ENCODE measurements around the gene ATP6V1G3. TPM values are rescaled to one million over a fixed set of nuclear protein-coding genes. Genes with fewer than 3 reads are reported as not detected.

Gene ATP6V1G3
- total RNA-seq, 3 donors from 2014 or later (not counting 1 experiment from before 2014, with no cell fraction given): not detected

DNA sequence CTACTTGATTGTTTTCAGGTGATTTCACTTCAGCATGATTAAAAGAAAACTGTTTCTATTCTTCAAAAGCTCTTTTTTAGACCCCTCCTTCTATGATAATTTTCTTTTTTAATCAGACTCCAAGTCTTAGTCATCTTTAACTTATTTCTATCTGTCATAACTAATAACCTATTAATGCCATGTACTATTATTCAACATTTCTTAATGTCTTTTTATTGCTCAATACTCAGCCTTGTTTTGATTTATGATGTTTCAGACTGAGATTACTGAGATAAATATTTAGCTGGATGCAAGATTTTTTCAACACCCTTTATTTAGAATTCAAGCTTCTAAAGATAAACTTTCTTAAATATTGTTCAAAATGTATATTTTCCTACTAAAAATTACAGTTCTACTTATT lies 53.6 kb downstream of the ATP6V1G3 start:
- Histone ChIP-seq H3K36me3 (ENCODE audit: control insufficient read depth, insufficient read depth, low read length) (no peaks in the 10 kb centered on the region), H3K4me3 (ENCODE audit: low read length) (no peak overlapping the region), H3K4me1 (ENCODE audit: control insufficient read depth, insufficient read depth, low read length) (no peaks in the 10 kb centered on the region), H3K27me3 (ENCODE audit: control insufficient read depth, insufficient read depth, low read length) (no peaks in the 10 kb centered on the region), H3K9me3 (ENCODE audit: control insufficient read depth, insufficient read depth, low read length) (no peaks in the 10 kb centered on the region), H3K27ac (ENCODE audit: low read length) (no peak overlapping the region)
- no peaks in the 10 kb centered on the region for H3K36me3 Mint-ChIP-seq
- H3K27ac Mint-ChIP-seq: no peak overlapping the region
- H3K4me1 Mint-ChIP-seq: peaks cover 5 to 10% of the 10 kb centered on the region in 2 donors
- TF ChIP-seq, protein P1, sequence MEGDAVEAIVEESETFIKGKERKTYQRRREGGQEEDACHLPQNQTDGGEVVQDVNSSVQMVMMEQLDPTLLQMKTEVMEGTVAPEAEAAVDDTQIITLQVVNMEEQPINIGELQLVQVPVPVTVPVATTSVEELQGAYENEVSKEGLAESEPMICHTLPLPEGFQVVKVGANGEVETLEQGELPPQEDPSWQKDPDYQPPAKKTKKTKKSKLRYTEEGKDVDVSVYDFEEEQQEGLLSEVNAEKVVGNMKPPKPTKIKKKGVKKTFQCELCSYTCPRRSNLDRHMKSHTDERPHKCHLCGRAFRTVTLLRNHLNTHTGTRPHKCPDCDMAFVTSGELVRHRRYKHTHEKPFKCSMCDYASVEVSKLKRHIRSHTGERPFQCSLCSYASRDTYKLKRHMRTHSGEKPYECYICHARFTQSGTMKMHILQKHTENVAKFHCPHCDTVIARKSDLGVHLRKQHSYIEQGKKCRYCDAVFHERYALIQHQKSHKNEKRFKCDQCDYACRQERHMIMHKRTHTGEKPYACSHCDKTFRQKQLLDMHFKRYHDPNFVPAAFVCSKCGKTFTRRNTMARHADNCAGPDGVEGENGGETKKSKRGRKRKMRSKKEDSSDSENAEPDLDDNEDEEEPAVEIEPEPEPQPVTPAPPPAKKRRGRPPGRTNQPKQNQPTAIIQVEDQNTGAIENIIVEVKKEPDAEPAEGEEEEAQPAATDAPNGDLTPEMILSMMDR (IDR thresholded peaks at IDR 0.05): no peak
- no peak for ATAC-seq
- H3K27me3 Mint-ChIP-seq (ENCODE audit: low read depth in 2 of 2): no peaks in the 10 kb centered on the region
- no peaks in the 10 kb centered on the region for H3K9me3 Mint-ChIP-seq
- intact Hi-C loops (cut with micrococcal nuclease): no loop called here
- H3K4me3 Mint-ChIP-seq: no peak overlapping the region
- DNase-seq: no peak

DNA sequence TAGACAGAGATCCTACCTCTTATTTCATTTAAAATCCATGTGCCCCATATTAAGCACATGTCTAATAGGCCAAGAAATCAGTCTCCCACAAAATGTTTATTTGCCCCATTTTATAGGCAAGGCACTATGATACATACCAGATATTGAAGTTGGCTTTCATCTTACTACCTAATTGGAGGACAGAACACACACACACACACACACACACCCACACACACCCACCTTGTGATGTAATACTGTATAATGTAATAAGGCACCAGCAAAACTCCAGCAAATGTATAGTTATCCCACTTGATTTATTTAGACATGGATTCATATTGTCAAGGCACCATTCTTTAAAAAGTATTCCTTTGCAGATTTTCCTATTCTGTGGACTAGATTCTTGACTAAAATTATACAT lies 56.8 kb downstream of the ATP6V1G3 start:
- H3K9me3 ChIP-seq (ENCODE audit: control insufficient read depth, insufficient read depth, low read length): no peaks in the 10 kb centered on the region
- H3K4me3 ChIP-seq (ENCODE audit: low read length): no peak overlapping the region
- peaks cover 0 to 5% of the 10 kb centered on the region in 2 donors for H3K4me1 Mint-ChIP-seq
- H3K27me3 Mint-ChIP-seq (ENCODE audit: low read depth in 2 of 2): no peaks in the 10 kb centered on the region
- ATAC-seq (no peak), DNase-seq (no peak)
- no peak overlapping the region for H3K27ac ChIP-seq (ENCODE audit: low read length)
- no peak overlapping the region for H3K4me3 Mint-ChIP-seq
- H3K4me1 ChIP-seq (ENCODE audit: control insufficient read depth, insufficient read depth, low read length): no peaks in the 10 kb centered on the region
- no peak overlapping the region for H3K27ac Mint-ChIP-seq
- H3K36me3 Mint-ChIP-seq: peaks cover 7% of the 10 kb centered on the region
- no peaks in the 10 kb centered on the region for H3K9me3 Mint-ChIP-seq
- H3K36me3 ChIP-seq (ENCODE audit: control insufficient read depth, insufficient read depth, low read length): no peaks in the 10 kb centered on the region
- TF ChIP-seq, protein P1 (IDR thresholded peaks at IDR 0.05): no peak
- no peaks in the 10 kb centered on the region for H3K27me3 ChIP-seq (ENCODE audit: control insufficient read depth, insufficient read depth, low read length)
- intact Hi-C loops (cut with micrococcal nuclease): no loop called here

DNA sequence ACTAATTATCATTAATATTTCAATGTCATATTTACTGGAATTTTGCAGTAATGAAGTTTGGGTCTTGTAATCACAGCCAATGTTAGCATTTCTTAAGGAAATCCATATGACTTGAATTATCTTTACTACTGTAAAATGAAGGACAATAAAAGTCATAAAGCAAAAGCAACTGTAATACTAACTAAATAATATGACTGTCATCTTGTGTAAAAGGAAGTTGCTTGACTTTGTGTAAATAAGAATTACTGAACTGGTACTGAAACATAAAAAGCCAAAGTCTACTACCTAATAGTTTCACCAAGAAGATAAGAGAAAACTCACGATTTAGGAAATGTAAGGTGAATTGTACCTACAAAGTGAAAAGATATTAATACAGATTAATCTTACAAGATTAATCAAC lies 57.5 kb downstream of the ATP6V1G3 start:
- no peaks in the 10 kb centered on the region for H3K36me3 ChIP-seq (ENCODE audit: control insufficient read depth, insufficient read depth, low read length)
- WGBS (ENCODE audit: insufficient coverage): no CpG with 5 or more reads among the region's 1 CpG
- ATAC-seq: no peak
- Mint-ChIP-seq H3K4me3 (no peak overlapping the region), H3K27ac (no peak overlapping the region), H3K4me1 (peaks cover 0 to 5% of the 10 kb centered on the region in 2 donors), H3K36me3 (peaks cover 11% of the 10 kb centered on the region), H3K9me3 (no peaks in the 10 kb centered on the region), H3K27me3 (ENCODE audit: low read depth in 2 of 2) (no peaks in the 10 kb centered on the region)
- intact Hi-C loops (cut with micrococcal nuclease): no loop called here
- DNase-seq: no peak
- H3K27ac ChIP-seq (ENCODE audit: low read length): no peak overlapping the region
- H3K4me1 ChIP-seq (ENCODE audit: control insufficient read depth, insufficient read depth, low read length): no peaks in the 10 kb centered on the region
- TF ChIP-seq, protein P1 (IDR thresholded peaks at IDR 0.05): no peak
- H3K27me3 ChIP-seq (ENCODE audit: control insufficient read depth, insufficient read depth, low read length): no peaks in the 10 kb centered on the region
- H3K9me3 ChIP-seq (ENCODE audit: control insufficient read depth, insufficient read depth, low read length): no peaks in the 10 kb centered on the region
- H3K4me3 ChIP-seq (ENCODE audit: low read length): no peak overlapping the region

DNA sequence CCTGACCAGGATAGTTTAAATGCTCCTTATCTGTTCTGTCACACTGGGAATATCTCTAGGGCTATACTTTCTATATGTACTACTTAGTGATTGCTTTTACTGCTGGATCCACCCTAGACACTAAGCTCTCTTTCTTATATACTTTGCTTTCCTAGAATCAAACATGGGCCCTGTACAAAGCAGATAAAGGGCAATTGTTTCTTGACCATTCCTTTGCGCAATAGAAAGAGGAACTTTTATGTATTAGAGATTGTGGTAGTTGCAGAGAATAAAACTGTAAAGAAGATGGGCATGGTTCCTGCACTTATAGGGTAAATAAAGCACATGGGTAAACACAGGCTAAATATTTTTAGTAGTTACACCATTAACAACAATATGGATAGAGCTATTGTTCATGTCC lies 58.8 kb downstream of the ATP6V1G3 start:
- no peaks in the 10 kb centered on the region for H3K9me3 ChIP-seq (ENCODE audit: control insufficient read depth, insufficient read depth, low read length)
- H3K9me3 Mint-ChIP-seq: no peaks in the 10 kb centered on the region
- no peaks in the 10 kb centered on the region for H3K36me3 ChIP-seq (ENCODE audit: control insufficient read depth, insufficient read depth, low read length)
- peaks cover 0 to 5% of the 10 kb centered on the region in 2 donors for H3K4me1 Mint-ChIP-seq
- H3K4me1 ChIP-seq (ENCODE audit: control insufficient read depth, insufficient read depth, low read length): no peaks in the 10 kb centered on the region
- DNase-seq (no peak), ATAC-seq (no peak)
- H3K27ac Mint-ChIP-seq: no peak overlapping the region
- no peaks in the 10 kb centered on the region for H3K27me3 Mint-ChIP-seq (ENCODE audit: low read depth in 2 of 2)
- TF ChIP-seq, protein P1 (IDR thresholded peaks at IDR 0.05): no peak
- peaks cover 22% of the 10 kb centered on the region for H3K36me3 Mint-ChIP-seq
- no peak overlapping the region for H3K4me3 Mint-ChIP-seq
- H3K27me3 ChIP-seq (ENCODE audit: control insufficient read depth, insufficient read depth, low read length): no peaks in the 10 kb centered on the region
- WGBS (ENCODE audit: insufficient coverage): 100% methylated on average over 1 of the region's 1 CpG
- no peak overlapping the region for H3K27ac ChIP-seq (ENCODE audit: low read length)
- intact Hi-C loops (cut with micrococcal nuclease): no loop called here
- H3K4me3 ChIP-seq (ENCODE audit: low read length): no peak overlapping the region

Data from natural killer cell (primary cell).